BJ (cell line): Measurements from ENCODE around the gene KCTD16. TPM values are rescaled to one million over a fixed set of nuclear protein-coding genes. Genes with fewer than 3 reads are reported as not detected.

Source experiments
- CTCF ChIA-PET: fragments of 350-600 bp; formaldehyde crosslinking; extraction: SDS; loops from one replicate; lab custom pipeline; 2021; ENCODE audit warnings: antibody characterized with exemption, inconsistent platforms; lab: Yijun Ruan, JAX
- POLR2A ChIA-PET: fragments of 300-600 bp; sonication (Branson Sonifier 250); formaldehyde crosslinking; extraction: SDS; loops from one replicate; lab custom pipeline; 2021; ENCODE audit warnings: antibody characterized with exemption; lab: Charles Lee
- DNase-seq: peaks from one replicate; pipeline ENCODE4 v3.0.0-alpha.2; 2011; ENCODE audit warnings: low read depth
- H3K27me3 ChIP-seq: 2 replicates; pipeline ENCODE4 v1.6.0; 2011; ENCODE audit warnings: low read length; ENCODE audit not compliant: control insufficient read depth, insufficient read depth
- H3K36me3 ChIP-seq: 2 replicates; pipeline ENCODE4 v1.5.1; 2011; ENCODE audit warnings: low read length; ENCODE audit not compliant: control insufficient read depth, insufficient read depth
- H3K4me3 ChIP-seq: 2 replicates; pipeline ENCODE4 v1.5.1; 2011; ENCODE audit warnings: low read depth, mild to moderate bottlenecking, control low read depth, low read length
- CTCF ChIP-seq: IDR thresholded peaks from 2 replicates; pipeline ENCODE4 v1.5.1; 2011; ENCODE audit warnings: low read depth, mild to moderate bottlenecking, control low read depth, inconsistent platforms, low read length, moderate library complexity; ENCODE audit not compliant: insufficient read depth
- polyA plus RNA-seq: library from polyadenylated mRNA; depleted of rRNA; stranded (reverse); fragments of >200 nt; gene quantifications from 2 replicates; pipeline ENCODE4 v1.2.3, GENCODE V29; 2011

Gene KCTD16
- polyA plus RNA-seq, 1 experiment, result 1.7 TPM

GRCh38 chr5:144196612-144197011 is 25.9 kb downstream of the KCTD16 start:
- POLR2A ChIA-PET, result no interaction called here
- CTCF ChIA-PET, result interaction anchor here (1.1 kb wide), 1 partner anchor 1851 kb away, joined by 3 read pairs; no protein-coding TSS in a partner anchor
- no peak for TF ChIP-seq CTCF
- DNase-seq, result no peak
- H3K36me3 ChIP-seq, result no peaks in the 10 kb centered on the region
- H3K27me3 ChIP-seq, result peaks cover 1% of the 10 kb centered on the region; the same call in 1 of the 2 replicates
- no peak overlapping the region for H3K4me3 ChIP-seq

- H3K36me3 ChIP-seq, result no peaks in the 10 kb centered on the region
- no peaks in the 10 kb centered on the region for H3K27me3 ChIP-seq
- CTCF ChIA-PET, result interaction anchor here (0.7 to 1.2 kb wide), 5 partner anchors 8 to 1853 kb away, joined by 3 to 4 read pairs (median 3); no protein-coding TSS in a partner anchor
- no peak for TF ChIP-seq CTCF
- DNase-seq, result no peak
- POLR2A ChIA-PET, result no interaction called here
- H3K4me3 ChIP-seq, result no peak overlapping the region
These were observed 27.7 kb downstream of the KCTD16 start for GRCh38 chr5:144198386-144198785.

- H3K36me3 ChIP-seq, result no peaks in the 10 kb centered on the region
- H3K27me3 ChIP-seq, result no peaks in the 10 kb centered on the region
- TF ChIP-seq CTCF, result no peak
- no peak overlapping the region for H3K4me3 ChIP-seq
- no peak for DNase-seq
- ChIA-PET CTCF (no interaction called here), POLR2A (no interaction called here)
These were observed 30.9 kb downstream of the KCTD16 start for GRCh38 chr5:144201588-144201987.

GRCh38 chr5:144202072-144202471 is 31.4 kb downstream of the KCTD16 start:
- no peak for TF ChIP-seq CTCF
- H3K36me3 ChIP-seq, result no peaks in the 10 kb centered on the region
- CTCF ChIA-PET, result interaction anchor here (0.6 kb wide), 1 partner anchor 188 kb away, joined by 4 read pairs; no protein-coding TSS in a partner anchor
- DNase-seq, result no peak
- no peaks in the 10 kb centered on the region for H3K27me3 ChIP-seq
- POLR2A ChIA-PET, result no interaction called here
- no peak overlapping the region for H3K4me3 ChIP-seq

- CTCF ChIA-PET, result interaction anchor here (1.5 to 3.5 kb wide), 4 partner anchors 8 to 1686 kb away, joined by 5 to 36 read pairs (median 15); no protein-coding TSS in a partner anchor
- Histone ChIP-seq H3K27me3 (peaks cover 2% of the 10 kb centered on the region), H3K36me3 (no peaks in the 10 kb centered on the region), H3K4me3 (no peak overlapping the region)
- POLR2A ChIA-PET, result no interaction called here
- DNase-seq, result no peak
- no peak for TF ChIP-seq CTCF
These were observed 32.1 kb downstream of the KCTD16 start for GRCh38 chr5:144202726-144203125.
